GM12801 (cell line): ENCODE measurements around the gene TUB.

ENCODE experiments used
- TF ChIP-seq, protein P1 (sequence below): IDR thresholded peaks from one replicate; pipeline ENCODE4 v1.5.1; 2011; ENCODE audit warnings: control low read depth; ENCODE audit not compliant: insufficient read length; ENCODE audit errors: extremely low read depth

TUB gene

DNA sequence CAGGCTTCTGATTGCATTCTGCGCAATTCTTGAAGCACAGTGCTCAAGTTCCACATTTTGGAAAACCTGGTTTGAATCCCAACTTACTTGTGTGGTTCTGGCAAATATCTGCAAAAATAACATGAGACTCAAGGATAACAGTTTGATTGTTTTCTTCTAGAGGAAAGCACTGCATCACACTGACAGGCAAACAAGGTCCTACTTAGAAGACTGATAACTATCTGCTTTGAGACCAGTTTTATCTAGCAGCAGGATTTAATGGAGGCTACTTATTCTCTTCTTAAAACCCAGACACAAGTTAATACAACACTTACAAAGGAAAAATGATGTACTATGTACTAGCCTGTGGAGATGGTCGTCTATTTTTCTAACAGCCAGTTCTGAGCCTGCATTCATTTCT, 46.4 kb downstream of the TUB start:
- TF ChIP-seq, protein P1, sequence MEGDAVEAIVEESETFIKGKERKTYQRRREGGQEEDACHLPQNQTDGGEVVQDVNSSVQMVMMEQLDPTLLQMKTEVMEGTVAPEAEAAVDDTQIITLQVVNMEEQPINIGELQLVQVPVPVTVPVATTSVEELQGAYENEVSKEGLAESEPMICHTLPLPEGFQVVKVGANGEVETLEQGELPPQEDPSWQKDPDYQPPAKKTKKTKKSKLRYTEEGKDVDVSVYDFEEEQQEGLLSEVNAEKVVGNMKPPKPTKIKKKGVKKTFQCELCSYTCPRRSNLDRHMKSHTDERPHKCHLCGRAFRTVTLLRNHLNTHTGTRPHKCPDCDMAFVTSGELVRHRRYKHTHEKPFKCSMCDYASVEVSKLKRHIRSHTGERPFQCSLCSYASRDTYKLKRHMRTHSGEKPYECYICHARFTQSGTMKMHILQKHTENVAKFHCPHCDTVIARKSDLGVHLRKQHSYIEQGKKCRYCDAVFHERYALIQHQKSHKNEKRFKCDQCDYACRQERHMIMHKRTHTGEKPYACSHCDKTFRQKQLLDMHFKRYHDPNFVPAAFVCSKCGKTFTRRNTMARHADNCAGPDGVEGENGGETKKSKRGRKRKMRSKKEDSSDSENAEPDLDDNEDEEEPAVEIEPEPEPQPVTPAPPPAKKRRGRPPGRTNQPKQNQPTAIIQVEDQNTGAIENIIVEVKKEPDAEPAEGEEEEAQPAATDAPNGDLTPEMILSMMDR, result no peak

DNA sequence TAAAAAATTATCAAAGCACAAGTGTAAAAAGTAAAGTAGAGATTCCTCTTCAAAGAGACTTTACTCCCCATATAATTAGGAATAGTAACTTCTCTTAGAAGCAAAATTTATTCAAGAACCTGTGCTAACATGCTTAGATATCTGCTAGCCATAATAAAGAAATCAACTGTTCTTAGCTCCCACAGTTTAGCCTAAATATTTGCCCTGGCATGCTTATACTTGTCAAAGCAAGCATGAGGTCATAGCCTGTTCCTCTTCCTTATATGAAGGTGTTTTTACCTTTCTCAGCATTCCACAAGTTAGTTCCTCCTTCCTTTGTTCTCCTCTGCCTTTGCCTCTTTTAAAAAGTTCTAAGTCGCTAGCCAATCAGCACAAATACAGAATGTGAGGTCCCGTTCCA, 57.5 kb downstream of the TUB start:
- TF ChIP-seq, protein P1, result no peak

DNA sequence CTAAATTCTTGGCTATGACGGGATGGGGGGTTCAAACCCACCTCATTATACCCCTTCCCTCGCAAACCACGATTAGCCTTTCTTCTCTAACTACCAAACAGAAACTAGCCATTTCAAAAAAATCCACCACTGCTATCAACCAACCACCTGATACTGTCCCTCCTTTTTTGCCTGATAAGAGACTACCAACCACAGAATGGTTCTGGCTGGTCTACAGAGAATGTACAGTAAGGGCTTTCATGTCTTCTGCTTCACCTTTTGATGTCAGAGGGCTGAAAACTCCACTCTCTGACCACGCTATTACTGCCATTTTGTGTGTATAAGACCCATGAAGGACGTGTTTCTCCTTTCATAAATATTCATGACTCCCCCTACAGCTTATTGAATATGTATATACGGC, 68.7 kb downstream of the TUB start:
- TF ChIP-seq, protein P1, result no peak
